Lung (tissue), 12 donors: ENCODE measurements around the gene SNAI1. TPM values are rescaled to one million over a fixed set of nuclear protein-coding genes. Genes with fewer than 3 reads are reported as not detected.
"Not testable (repeated sequence)": the region's sequence is repeated elsewhere in the genome, so short reads cannot be mapped to it uniquely, and the experiment has no call there.

ENCODE experiments used
- ATAC-seq: fragments of 200-7000 bp; cut with Tn5 transposase; one replicate; pipeline ENCODE4 v1.9.1; 2020; ENCODE audit warnings: moderate number of reproducible peaks; ENCODE audit not compliant: insufficient read depth, low FRiP score
- DNase-seq, 3 donors: peaks; one replicate each; pipeline ENCODE4 v3.0.0-alpha.2; 2013 to 2017
- H3K27ac ChIP-seq, 2 donors: one replicate each; pipeline ENCODE4 v1.5.1; 2013; ENCODE audit warnings: mild to moderate bottlenecking in 2 of 2, moderate library complexity in 2 of 2, control low read depth in 1 of 2, inconsistent platforms in 1 of 2, low read depth in 1 of 2, low read length in 1 of 2
- H3K27me3 ChIP-seq, 3 donors: one replicate each; pipeline ENCODE4 v1.5.1; 2013; ENCODE audit warnings: low read length in 2 of 3; ENCODE audit not compliant: control insufficient read depth in 3 of 3, insufficient read depth in 3 of 3
- H3K36me3 ChIP-seq, 4 donors: one replicate each; pipeline ENCODE4 v1.5.1; 2013; ENCODE audit warnings: low read length in 4 of 4, mild to moderate bottlenecking in 1 of 4, moderate library complexity in 1 of 4; ENCODE audit not compliant: control insufficient read depth in 4 of 4, insufficient read depth in 4 of 4
- H3K4me1 ChIP-seq, 5 donors: one replicate each; pipeline ENCODE4 v1.5.1; 2013; ENCODE audit warnings: low read length in 5 of 5, mild to moderate bottlenecking in 2 of 5, moderate library complexity in 1 of 5; ENCODE audit not compliant: control insufficient read depth in 5 of 5, insufficient read depth in 5 of 5
- H3K4me3 ChIP-seq: one replicate; pipeline ENCODE4 v1.5.1; 2013; ENCODE audit warnings: mild to moderate bottlenecking, control low read depth, moderate library complexity
- H3K9ac ChIP-seq, 2 donors: one replicate each; pipeline ENCODE4 v1.5.1; 2013; ENCODE audit warnings: low read length in 2 of 2, control low read depth in 1 of 2; ENCODE audit not compliant: insufficient read depth in 1 of 2
- H3K9me3 ChIP-seq, 4 donors: one replicate each; pipeline ENCODE4 v1.5.1; 2013; ENCODE audit warnings: low read length in 3 of 4, mild to moderate bottlenecking in 1 of 4, moderate library complexity in 1 of 4; ENCODE audit not compliant: control insufficient read depth in 4 of 4, insufficient read depth in 3 of 4
- CTCF ChIP-seq: IDR thresholded peaks from 2 replicates; pipeline ENCODE4 v1.5.1; 2012; ENCODE audit warnings: mild to moderate bottlenecking; ENCODE audit errors: control extremely low read depth, extremely low read depth
- WGBS, 2 donors: extraction: QIAGEN DNeasy Blood & Tissue Kit; methylation state at CpG; one replicate each; pipeline ENCODE4 v1.1.7; 2013; 5-methylcytosine and 5-hydroxymethylcytosine counted together
- polyA plus RNA-seq, 2 donors: library from polyadenylated mRNA; stranded (reverse); fragments of 200-250 nt; gene quantifications; one replicate each; pipeline ENCODE4 v1.2.1, GENCODE V29; 2013
- total RNA-seq, 2 donors: library from RNA; depleted of rRNA in 1 of 2; stranded (reverse); fragments of >200 nt in 1 of 2; gene quantifications; one replicate each; pipeline ENCODE4 v1.2.1, GENCODE V29; 2014 to 2021
- donor health status: control.
- donor health status: control.
- donor health status: Bipolar disorder and iron deficiency.
- donor health status: healthy.
- donor health status: DM: yes; HTN: yes; CAD: no.

The SNAI1 gene
- total and polyA plus RNA-seq, 4 donors = 0.74 to 12.0 (median 5.4) TPM

GRCh38 chr20:49973981-49974380 lies 8.8 kb upstream of the SNAI1 start:
- 71 to 93% methylated on average over 4 of the region's 4 CpGs for WGBS, 2 donors
- ATAC-seq = no peak
- TF ChIP-seq CTCF = no peak

GRCh38 chr20:49976542-49976941 lies 6.2 kb upstream of the SNAI1 start:
- Histone ChIP-seq H3K9me3 (no peaks in the 10 kb centered on the region), H3K4me3 (no peak overlapping the region), H3K27ac (no peak overlapping the region), H3K36me3 (no peaks in the 10 kb centered on the region), H3K9ac (no peak overlapping the region), H3K4me1 (peaks cover 0 to 3% (median 0%) of the 10 kb centered on the region in 5 donors), H3K27me3 (no peaks in the 10 kb centered on the region)
- no peak for DNase-seq
- ATAC-seq = no peak
- no peak for TF ChIP-seq CTCF
- WGBS, 2 donors = 78 to 83% methylated on average over 2 of the region's 2 CpGs

More at GRCh38 chr20:49973981-49974380, 8.8 kb upstream of the SNAI1 start:
- Histone ChIP-seq H3K27ac (no peak overlapping the region), H3K27me3 (no peaks in the 10 kb centered on the region), H3K9ac (no peak overlapping the region), H3K4me3 (no peak overlapping the region), H3K9me3 (no peaks in the 10 kb centered on the region), H3K36me3 (no peaks in the 10 kb centered on the region), H3K4me1 (no peaks in the 10 kb centered on the region)
- no peak for DNase-seq

- ATAC-seq, H3K9me3 ChIP-seq, H3K4me1 ChIP-seq, H3K4me3 ChIP-seq, DNase-seq, H3K9ac ChIP-seq, H3K27ac ChIP-seq, H3K27me3 ChIP-seq, H3K36me3 ChIP-seq: not testable (repeated sequence)
- WGBS, 2 donors = 97% methylated on average over 2 of the region's 2 CpGs
Observed at GRCh38 chr20:49977740-49978139, 5.0 kb upstream of the SNAI1 start.

- no peak for TF ChIP-seq CTCF
- Histone ChIP-seq H3K27ac (no peak overlapping the region), H3K4me3 (no peak overlapping the region), H3K4me1 (peaks cover 0 to 12% (median 0%) of the 10 kb centered on the region in 5 donors), H3K36me3 (no peaks in the 10 kb centered on the region), H3K27me3 (no peaks in the 10 kb centered on the region), H3K9ac (no peak overlapping the region), H3K9me3 (no peaks in the 10 kb centered on the region)
- no peak for ATAC-seq
- WGBS, 2 donors = 75 to 91% methylated on average over 3 of the region's 3 CpGs
- DNase-seq = no peak
Observed at GRCh38 chr20:49978685-49979029, 4.1 kb upstream of the SNAI1 start.
